Measurements from ENCODE around the gene PARVG.

PARVG gene

GRCh38 chr22:44151676-44152075 is 29.0 kb upstream of the PARVG start:
- Histone ChIP-seq H3K27me3 (ENCODE audit: insufficient read depth, poor library complexity, severe bottlenecking) (no peaks in the 10 kb centered on the region), H3K27ac (replicated peaks) (no peak overlapping the region), H3K4me3 (replicated peaks; ENCODE audit: insufficient read depth, low read length) (no peak overlapping the region)
- no peak for DNase-seq (ENCODE audit: low read depth in 1 of 2, low spot score in 1 of 2)
- TF ChIP-seq GABPA (IDR thresholded peaks at IDR 0.05; ENCODE audit: low read depth) (no peak), CTCF (IDR thresholded peaks at IDR 0.05; ENCODE audit: insufficient read depth, low read length) (no peak), SPI1 (IDR thresholded peaks at IDR 0.05; ENCODE audit: borderline replicate concordance, low read depth) (no peak), POLR2AphosphoS5 (IDR thresholded peaks at IDR 0.05; ENCODE audit: low read depth) (no peak), REST (IDR thresholded peaks at IDR 0.05; ENCODE audit: insufficient replicate concordance, low read depth) (no peak)

GRCh38 chr22:44153710-44154109 is 27.0 kb upstream of the PARVG start:
- no peak for DNase-seq (ENCODE audit: low read depth in 1 of 2, low spot score in 1 of 2)
- no peak for TF ChIP-seq CTCF (IDR thresholded peaks at IDR 0.05; ENCODE audit: insufficient read depth, low read length)
- TF ChIP-seq REST (IDR thresholded peaks at IDR 0.05; ENCODE audit: insufficient replicate concordance, low read depth), result no peak
- no peak for TF ChIP-seq SPI1 (IDR thresholded peaks at IDR 0.05; ENCODE audit: borderline replicate concordance, low read depth)
- TF ChIP-seq POLR2AphosphoS5 (IDR thresholded peaks at IDR 0.05; ENCODE audit: low read depth), result no peak
- TF ChIP-seq GABPA (IDR thresholded peaks at IDR 0.05; ENCODE audit: low read depth), result no peak
- H3K27me3 ChIP-seq (ENCODE audit: insufficient read depth, poor library complexity, severe bottlenecking), result no peaks in the 10 kb centered on the region
- no peak overlapping the region for H3K27ac ChIP-seq (replicated peaks)
- no peak overlapping the region for H3K4me3 ChIP-seq (replicated peaks; ENCODE audit: insufficient read depth, low read length)

GRCh38 chr22:44154436-44154942 is 26.2 kb upstream of the PARVG start:
- DNase-seq (ENCODE audit: low read depth in 1 of 2, low spot score in 1 of 2), result no peak
- H3K4me3 ChIP-seq (replicated peaks; ENCODE audit: insufficient read depth, low read length), result no peak overlapping the region
- H3K27ac ChIP-seq (replicated peaks), result no peak overlapping the region
- TF ChIP-seq POLR2AphosphoS5 (IDR thresholded peaks at IDR 0.05; ENCODE audit: low read depth) (0 out of 2 replicates have a peak, but pooled peaks have one; percentile 31), CTCF (IDR thresholded peaks at IDR 0.05; ENCODE audit: insufficient read depth, low read length) (no peak), GABPA (IDR thresholded peaks at IDR 0.05; ENCODE audit: low read depth) (no peak)
- no peaks in the 10 kb centered on the region for H3K27me3 ChIP-seq (ENCODE audit: insufficient read depth, poor library complexity, severe bottlenecking)

GRCh38 chr22:44155115-44155514 is 25.6 kb upstream of the PARVG start:
- H3K4me3 ChIP-seq (replicated peaks; ENCODE audit: insufficient read depth, low read length), result no peak overlapping the region
- DNase-seq (ENCODE audit: low read depth in 1 of 2, low spot score in 1 of 2), result no peak
- no peak for TF ChIP-seq CTCF (IDR thresholded peaks at IDR 0.05; ENCODE audit: insufficient read depth, low read length)
- TF ChIP-seq REST (IDR thresholded peaks at IDR 0.05; ENCODE audit: insufficient replicate concordance, low read depth), result no peak
- no peak overlapping the region for H3K27ac ChIP-seq (replicated peaks)
- no peaks in the 10 kb centered on the region for H3K27me3 ChIP-seq (ENCODE audit: insufficient read depth, poor library complexity, severe bottlenecking)

Data from HL-60 (cell line).